ENCODE measurements around the gene PADI6.
A peak's percentile ranks its signal among the peaks of the same experiment; 100 is the strongest.

Gene PADI6

DNA sequence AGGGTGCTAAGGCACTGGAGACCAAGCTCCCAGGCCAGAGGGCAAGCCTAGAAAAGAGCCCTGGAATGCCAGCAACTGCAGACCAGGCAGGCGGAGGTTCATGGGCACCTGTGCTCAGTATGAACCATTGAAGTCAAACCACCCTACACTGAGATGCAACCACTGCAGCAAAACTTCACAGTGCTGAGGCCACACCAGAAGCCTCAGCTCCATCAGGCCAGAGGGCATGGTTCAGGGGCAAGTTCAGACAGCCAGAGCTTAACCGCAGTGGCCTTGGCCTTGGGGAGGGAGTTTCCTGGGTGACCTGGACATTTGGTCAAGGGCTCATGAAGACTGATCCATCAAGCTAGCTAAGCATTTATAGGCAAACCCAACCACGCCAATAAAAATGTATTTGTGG is 60.4 kb downstream of the PADI6 start:
- ChIA-PET CTCF (interaction anchor here (0.6 kb wide), 1 partner anchor 1149 kb away, joined by 3 read pairs; no protein-coding TSS in a partner anchor), POLR2A (no interaction called here)
- H3K4me1 ChIP-seq (ENCODE audit: control insufficient read depth, insufficient read depth, low read length) = peaks cover 6% of the 10 kb centered on the region; the same call in 1 of the 2 replicates
- H3K27ac ChIP-seq (ENCODE audit: extremely low read depth, low read depth, low read length) = no peak overlapping the region
- no peak overlapping the region for H3K4me3 ChIP-seq (ENCODE audit: low read depth, low read length)
- H3K36me3 ChIP-seq (ENCODE audit: control insufficient read depth in 2 of 2, insufficient read depth in 1 of 2, low read length in 2 of 2) = peaks cover 42 to 93% of the 10 kb centered on the region in 2 experiments
- TF ChIP-seq ZNF585B (tag by site-specific recombination; IDR thresholded peaks at IDR 0.05) (no peak), ZFP3 (tag by site-specific recombination; IDR thresholded peaks at IDR 0.05; ENCODE audit: low read depth) (no peak), ZNF366 (tag by site-specific recombination; conservative IDR thresholded peaks at IDR 0.05) (no peak), SP2 (tag by site-specific recombination; IDR thresholded peaks at IDR 0.05) (no peak), ZNF10 (tag by site-specific recombination; IDR thresholded peaks at IDR 0.05) (no peak), ZNF768 (tag by site-specific recombination; IDR thresholded peaks at IDR 0.05) (no peak), ZNF518A (tag by site-specific recombination; conservative IDR thresholded peaks at IDR 0.05; ENCODE audit: low read depth) (no peak), ZBTB7A (tag by site-specific recombination; IDR thresholded peaks at IDR 0.05; ENCODE audit: low read depth) (no peak), ZNF707 (tag by site-specific recombination; IDR thresholded peaks at IDR 0.05) (no peak)
- H3K9me3 ChIP-seq (ENCODE audit: control insufficient read depth, insufficient read depth, low read depth, low read length) = no peaks in the 10 kb centered on the region

GRCh38 chr1:17433261-17433660 is 61.3 kb downstream of the PADI6 start:
- H3K36me3 ChIP-seq (ENCODE audit: control insufficient read depth in 2 of 2, insufficient read depth in 1 of 2, low read length in 2 of 2) = peaks cover 40 to 85% of the 10 kb centered on the region in 2 experiments
- no peak overlapping the region for H3K27ac ChIP-seq (ENCODE audit: extremely low read depth, low read depth, low read length)
- H3K4me1 ChIP-seq (ENCODE audit: control insufficient read depth, insufficient read depth, low read length) = peaks cover 6% of the 10 kb centered on the region; the same call in 1 of the 2 replicates
- TF ChIP-seq ZFHX2 (tag by site-specific recombination; conservative IDR thresholded peaks at IDR 0.05) (peak; percentile 30; the same call in 1 of the 2 replicates), KLF1 (tag by site-specific recombination; IDR thresholded peaks at IDR 0.05) (peak; percentile 68; the same call in 1 of the 2 replicates), ZNF621 (tag by site-specific recombination; IDR thresholded peaks at IDR 0.05) (no peak)
- ChIA-PET CTCF (no interaction called here), POLR2A (no interaction called here)
- no peak overlapping the region for H3K4me3 ChIP-seq (ENCODE audit: low read depth, low read length)
- no peaks in the 10 kb centered on the region for H3K9me3 ChIP-seq (ENCODE audit: control insufficient read depth, insufficient read depth, low read depth, low read length)

DNA sequence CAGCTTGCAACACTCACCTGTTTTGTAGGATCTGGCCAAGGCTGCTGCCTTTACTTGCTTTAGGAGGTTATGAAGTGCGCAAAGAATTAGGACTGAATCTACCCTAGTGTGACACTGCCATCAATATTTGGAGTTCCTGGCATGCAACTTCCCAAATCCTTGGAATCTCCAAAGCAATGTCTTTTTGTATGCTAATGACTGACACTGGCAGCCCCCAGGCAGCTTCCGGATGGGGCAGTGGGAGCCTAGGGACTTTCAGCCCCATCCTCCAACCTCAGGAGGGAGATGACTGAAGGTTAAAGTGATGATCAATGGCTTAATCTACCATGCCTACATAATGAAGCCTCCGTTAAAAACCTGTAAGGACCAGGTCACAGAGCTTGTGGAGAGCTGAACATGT is 62.0 kb downstream of the PADI6 start:
- ChIA-PET POLR2A (no interaction called here), CTCF (no interaction called here)
- Histone ChIP-seq H3K4me1 (ENCODE audit: control insufficient read depth, insufficient read depth, low read length) (peaks cover 6% of the 10 kb centered on the region; the same call in 1 of the 2 replicates), H3K4me3 (ENCODE audit: low read depth, low read length) (no peak overlapping the region), H3K9me3 (ENCODE audit: control insufficient read depth, insufficient read depth, low read depth, low read length) (no peaks in the 10 kb centered on the region), H3K27ac (ENCODE audit: extremely low read depth, low read depth, low read length) (no peak overlapping the region), H3K36me3 (ENCODE audit: control insufficient read depth in 2 of 2, insufficient read depth in 1 of 2, low read length in 2 of 2) (peaks cover 32 to 77% of the 10 kb centered on the region in 2 experiments)
- TF ChIP-seq, protein P1, sequence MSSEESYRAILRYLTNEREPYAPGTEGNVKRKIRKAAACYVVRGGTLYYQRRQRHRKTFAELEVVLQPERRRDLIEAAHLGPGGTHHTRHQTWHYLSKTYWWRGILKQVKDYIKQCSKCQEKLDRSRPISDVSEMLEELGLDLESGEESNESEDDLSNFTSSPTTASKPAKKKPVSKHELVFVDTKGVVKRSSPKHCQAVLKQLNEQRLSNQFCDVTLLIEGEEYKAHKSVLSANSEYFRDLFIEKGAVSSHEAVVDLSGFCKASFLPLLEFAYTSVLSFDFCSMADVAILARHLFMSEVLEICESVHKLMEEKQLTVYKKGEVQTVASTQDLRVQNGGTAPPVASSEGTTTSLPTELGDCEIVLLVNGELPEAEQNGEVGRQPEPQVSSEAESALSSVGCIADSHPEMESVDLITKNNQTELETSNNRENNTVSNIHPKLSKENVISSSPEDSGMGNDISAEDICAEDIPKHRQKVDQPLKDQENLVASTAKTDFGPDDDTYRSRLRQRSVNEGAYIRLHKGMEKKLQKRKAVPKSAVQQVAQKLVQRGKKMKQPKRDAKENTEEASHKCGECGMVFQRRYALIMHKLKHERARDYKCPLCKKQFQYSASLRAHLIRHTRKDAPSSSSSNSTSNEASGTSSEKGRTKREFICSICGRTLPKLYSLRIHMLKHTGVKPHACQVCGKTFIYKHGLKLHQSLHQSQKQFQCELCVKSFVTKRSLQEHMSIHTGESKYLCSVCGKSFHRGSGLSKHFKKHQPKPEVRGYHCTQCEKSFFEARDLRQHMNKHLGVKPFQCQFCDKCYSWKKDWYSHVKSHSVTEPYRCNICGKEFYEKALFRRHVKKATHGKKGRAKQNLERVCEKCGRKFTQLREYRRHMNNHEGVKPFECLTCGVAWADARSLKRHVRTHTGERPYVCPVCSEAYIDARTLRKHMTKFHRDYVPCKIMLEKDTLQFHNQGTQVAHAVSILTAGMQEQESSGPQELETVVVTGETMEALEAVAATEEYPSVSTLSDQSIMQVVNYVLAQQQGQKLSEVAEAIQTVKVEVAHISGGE (tag by site-specific recombination; conservative IDR thresholded peaks at IDR 0.05; ENCODE audit: low read depth) = no peak
